Measurements from ENCODE around the gene ETFDH.
"Not testable (repeated sequence)": the region's sequence is repeated elsewhere in the genome, so short reads cannot be mapped to it uniquely, and the experiment has no call there.

The ETFDH gene

DNA sequence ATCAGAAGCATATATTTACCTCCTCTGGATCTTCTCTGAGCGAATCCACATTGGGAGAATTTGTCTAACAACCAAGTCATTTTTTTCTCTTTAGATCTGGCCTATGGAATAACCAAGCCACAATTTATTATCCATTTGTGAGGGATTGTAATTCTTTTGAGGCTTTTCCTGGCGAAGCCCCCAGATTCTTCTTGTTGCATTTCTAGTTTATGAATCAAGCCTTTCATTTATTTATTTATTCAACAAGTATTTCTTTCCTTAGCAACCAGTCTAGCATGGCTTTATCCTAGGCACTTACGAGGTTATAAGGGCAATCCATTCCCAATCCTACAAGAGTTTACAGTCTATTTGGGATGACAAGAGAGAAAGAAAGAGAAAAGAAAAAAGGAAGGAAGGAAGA, 78.3 kb downstream of the ETFDH start:
- TF ChIP-seq, protein P1, sequence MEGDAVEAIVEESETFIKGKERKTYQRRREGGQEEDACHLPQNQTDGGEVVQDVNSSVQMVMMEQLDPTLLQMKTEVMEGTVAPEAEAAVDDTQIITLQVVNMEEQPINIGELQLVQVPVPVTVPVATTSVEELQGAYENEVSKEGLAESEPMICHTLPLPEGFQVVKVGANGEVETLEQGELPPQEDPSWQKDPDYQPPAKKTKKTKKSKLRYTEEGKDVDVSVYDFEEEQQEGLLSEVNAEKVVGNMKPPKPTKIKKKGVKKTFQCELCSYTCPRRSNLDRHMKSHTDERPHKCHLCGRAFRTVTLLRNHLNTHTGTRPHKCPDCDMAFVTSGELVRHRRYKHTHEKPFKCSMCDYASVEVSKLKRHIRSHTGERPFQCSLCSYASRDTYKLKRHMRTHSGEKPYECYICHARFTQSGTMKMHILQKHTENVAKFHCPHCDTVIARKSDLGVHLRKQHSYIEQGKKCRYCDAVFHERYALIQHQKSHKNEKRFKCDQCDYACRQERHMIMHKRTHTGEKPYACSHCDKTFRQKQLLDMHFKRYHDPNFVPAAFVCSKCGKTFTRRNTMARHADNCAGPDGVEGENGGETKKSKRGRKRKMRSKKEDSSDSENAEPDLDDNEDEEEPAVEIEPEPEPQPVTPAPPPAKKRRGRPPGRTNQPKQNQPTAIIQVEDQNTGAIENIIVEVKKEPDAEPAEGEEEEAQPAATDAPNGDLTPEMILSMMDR (IDR thresholded peaks at IDR 0.05; ENCODE audit: control insufficient read depth, extremely low read depth, insufficient read depth) = no peak
- DNase-seq (ENCODE audit: low read depth) = no peak
- H3K4me3 ChIP-seq (ENCODE audit: low read depth, low read length) = no peak overlapping the region

DNA sequence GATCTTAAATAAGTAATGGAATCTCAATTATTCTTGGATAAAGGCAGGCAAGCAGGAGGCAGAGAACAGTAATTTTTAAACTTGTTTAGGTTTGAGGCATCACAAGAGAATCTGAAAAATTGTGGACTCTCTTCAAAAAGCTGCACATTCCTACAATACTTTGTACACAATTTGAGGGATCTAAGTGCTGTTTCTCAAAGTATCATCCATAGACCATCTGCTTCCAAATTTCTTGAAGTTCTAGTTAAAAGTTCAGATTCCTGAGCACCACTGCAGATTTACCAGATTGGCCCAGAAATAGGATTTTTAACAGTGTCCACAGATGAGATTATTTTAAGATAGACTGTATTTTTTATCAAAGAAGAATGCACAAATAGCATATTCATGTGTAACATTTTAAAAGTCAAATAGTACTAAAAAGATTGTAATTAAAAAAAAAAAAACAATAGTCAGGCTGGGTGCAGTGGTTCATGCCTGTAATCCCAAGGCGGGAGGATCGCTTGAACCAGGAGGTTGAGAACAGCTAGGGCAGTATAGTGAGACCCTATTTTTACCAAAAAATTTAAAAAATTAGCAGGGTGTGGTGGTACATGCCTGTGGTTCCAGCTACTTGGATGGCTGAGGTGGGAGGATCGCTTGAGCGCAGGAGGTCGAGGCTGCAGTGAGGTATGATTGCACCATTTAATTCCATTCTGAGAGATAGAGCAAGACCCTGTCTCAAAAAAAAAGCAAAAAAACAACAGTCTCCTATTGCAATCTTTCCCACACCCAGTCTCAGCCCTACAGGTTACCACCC, 82.5 kb downstream of the ETFDH start:
- no peak for DNase-seq (ENCODE audit: low read depth)
- TF ChIP-seq, protein P1 (IDR thresholded peaks at IDR 0.05; ENCODE audit: control insufficient read depth, extremely low read depth, insufficient read depth) = no peak
- H3K4me3 ChIP-seq (ENCODE audit: low read depth, low read length) = no peak overlapping the region

DNA sequence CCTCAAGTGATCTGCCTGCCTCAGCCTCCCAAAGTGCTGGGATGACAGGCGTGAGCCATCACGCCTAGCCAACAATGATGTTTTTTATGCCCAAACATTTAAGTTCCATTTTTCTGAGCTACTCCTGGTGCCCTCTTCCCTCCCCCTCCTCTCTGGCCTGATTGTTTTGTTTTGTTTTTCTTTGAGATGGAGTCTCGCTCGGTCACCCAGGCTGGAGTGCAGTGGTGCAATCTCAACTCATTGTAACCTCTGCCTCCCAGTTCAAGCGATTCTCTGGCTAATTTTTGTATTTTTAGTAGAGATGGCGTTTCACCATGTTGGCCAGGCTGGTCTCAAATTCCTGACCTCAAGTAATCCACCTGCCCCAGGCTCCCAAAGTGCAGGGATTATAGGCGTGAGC, 83.7 kb downstream of the ETFDH start:
- DNase-seq (ENCODE audit: low read depth); H3K4me3 ChIP-seq (ENCODE audit: low read depth, low read length): not testable (repeated sequence)

DNA sequence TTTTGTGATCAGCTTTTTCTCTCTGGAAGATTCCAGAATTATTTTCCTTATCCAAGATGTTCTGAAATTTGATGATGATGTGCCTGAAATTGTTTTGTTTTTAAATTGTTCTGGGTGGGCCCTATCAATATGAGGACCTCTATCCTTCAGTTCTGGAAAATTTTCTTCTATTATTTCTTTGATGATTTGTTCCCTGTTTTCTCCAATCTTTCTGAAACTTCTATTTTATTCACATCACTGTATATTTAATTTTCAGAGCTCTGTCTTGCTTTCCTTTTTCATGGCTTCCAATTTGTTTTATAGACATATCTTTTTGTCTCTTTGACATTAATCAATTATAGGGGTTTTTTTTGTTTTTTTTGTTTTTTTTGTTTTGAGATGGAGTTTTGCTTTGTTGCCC, 84.5 kb downstream of the ETFDH start:
- no peak overlapping the region for H3K4me3 ChIP-seq (ENCODE audit: low read depth, low read length)
- TF ChIP-seq, protein P1 (IDR thresholded peaks at IDR 0.05; ENCODE audit: control insufficient read depth, extremely low read depth, insufficient read depth) = no peak
- no peak for DNase-seq (ENCODE audit: low read depth)

DNA sequence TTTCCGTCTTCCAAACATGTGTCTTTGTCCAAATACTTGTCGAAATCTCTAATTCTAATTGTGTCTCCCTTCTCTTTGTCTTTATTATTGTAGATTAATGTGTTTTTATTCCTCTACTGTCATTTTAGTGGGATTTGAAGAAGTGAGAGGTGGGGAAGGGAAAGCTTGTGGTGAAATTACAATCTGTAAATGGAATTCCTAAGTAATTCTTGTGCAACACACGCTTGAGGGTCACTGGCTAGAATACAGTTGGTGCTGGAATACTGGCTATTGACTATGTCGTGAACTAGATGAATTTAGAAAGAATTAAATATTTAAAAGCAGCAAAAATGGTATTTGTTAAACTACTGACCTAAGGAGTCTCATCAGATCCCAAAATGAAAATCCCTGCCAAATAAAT, 86.0 kb downstream of the ETFDH start:
- no peak for DNase-seq (ENCODE audit: low read depth)
- TF ChIP-seq, protein P1 (IDR thresholded peaks at IDR 0.05; ENCODE audit: control insufficient read depth, extremely low read depth, insufficient read depth) = no peak
- H3K4me3 ChIP-seq (ENCODE audit: low read depth, low read length) = no peak overlapping the region

DNA sequence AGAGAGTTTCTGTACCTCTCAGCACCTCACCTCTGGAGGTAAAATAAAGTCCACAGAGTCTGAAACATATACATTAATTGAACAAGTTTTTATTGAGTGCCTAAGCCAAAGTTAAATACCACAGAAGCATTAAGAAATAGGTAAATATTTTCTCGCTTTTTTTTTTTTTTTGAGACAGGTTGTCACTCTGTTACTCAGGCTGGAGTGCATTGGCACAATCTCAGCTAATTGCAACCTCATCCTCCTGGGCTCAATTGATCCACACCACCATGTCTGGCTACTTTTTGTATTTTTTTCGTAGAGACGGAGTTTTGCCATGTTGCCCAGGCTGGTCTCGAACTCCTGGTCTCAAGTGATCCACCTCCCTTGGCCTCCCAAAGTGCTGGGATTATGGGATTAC, 86.6 kb downstream of the ETFDH start:
- TF ChIP-seq, protein P1 (IDR thresholded peaks at IDR 0.05; ENCODE audit: control insufficient read depth, extremely low read depth, insufficient read depth) = no peak
- no peak for DNase-seq (ENCODE audit: low read depth)
- H3K4me3 ChIP-seq (ENCODE audit: low read depth, low read length) = no peak overlapping the region
